NCI-H2196 treated with DMSO at 0.1 percent for 48 hours (cell line): ENCODE data around the gene SEH1L.

ENCODE experiments used
- DNase-seq: peaks from one replicate; lab custom pipeline; 2025; ENCODE audit not compliant: unreplicated experiment; lab: John Stamatoyannopoulos, UW

SEH1L gene

DNA sequence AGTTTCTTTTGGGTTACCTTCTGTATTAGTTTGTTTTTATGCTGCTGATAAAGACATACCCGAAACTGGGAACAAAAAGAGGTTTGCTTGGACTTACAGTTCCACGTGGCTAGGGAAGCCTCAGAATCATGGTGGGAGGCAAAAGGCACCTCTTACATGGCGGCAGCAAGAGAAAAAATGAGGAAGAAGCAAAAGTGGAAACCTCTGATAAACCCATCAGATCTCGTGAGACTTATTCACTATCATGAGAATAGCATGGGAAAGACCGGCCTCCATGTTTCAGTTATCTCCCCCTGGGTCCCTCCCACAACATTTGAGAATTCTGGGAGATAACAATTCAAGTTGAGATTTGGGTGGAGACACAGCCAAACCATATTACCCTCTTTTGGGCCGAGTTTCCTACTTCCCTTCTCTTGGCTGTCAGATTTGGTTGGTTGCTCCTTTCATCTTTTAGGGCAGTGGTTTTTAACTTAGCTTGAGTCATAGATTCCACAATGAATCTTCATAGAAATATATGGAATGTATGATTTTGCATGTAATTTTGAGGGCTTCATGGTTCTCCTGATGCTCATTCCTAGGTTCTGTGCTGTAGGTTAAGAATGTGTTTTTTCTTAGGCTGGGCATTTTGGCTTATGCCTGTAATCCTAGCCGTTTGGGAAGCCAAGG lies 87.6 kb downstream of the SEH1L start:
- DNase-seq, result no peak

DNA sequence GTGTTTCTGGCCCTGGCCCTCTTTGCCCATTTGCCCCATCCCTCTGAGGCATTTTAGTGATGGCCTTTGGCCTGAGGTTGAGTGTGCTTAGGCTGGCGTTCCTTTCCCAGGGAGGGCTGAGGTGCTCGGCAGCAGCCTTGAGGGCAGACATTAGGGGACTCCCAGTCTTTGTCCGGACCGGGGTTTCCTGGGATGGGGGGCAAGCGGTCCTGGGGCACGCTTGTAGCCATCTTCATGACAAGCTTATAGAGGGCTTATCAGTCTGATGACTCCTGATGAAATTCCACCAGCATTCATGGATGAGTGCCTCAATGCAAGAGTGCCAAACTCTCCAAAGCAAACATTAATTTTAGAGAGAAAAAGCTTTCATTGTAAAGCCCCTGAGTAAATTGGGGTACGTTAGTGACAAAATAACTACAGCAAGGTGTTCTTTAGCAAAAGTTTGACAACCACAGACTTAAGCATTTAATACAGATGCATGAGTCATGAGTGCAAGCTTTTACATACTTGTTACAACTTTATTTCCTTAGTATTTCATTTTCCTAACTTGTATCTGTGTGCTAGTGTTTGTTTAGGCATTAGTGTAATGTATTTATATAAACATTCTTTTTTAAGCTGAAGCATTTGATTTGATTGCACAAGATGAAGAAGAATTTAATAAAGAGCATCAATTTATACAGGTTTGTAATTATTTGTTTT lies 89.0 kb downstream of the SEH1L start:
- no peak for DNase-seq
